ENCODE results near the gene ANKFY1.

ANKFY1 gene

GRCh38 chr17:4247361-4247970 lies 16.3 kb downstream of the ANKFY1 start:
- no CpG with 5 or more reads among the region's 5 CpGs for WGBS (ENCODE audit: extremely low coverage, insufficient coverage, insufficient read length)
- no peak overlapping the region for H2BK12ac ChIP-seq (ENCODE audit: low read length)

GRCh38 chr17:4246674-4247073 lies 17.1 kb downstream of the ANKFY1 start:
- Histone ChIP-seq H3K79me2 (ENCODE audit: control insufficient read depth, insufficient read depth, low read length, poor library complexity) (peaks cover 9% of the 10 kb centered on the region), H2AFZ (ENCODE audit: insufficient read depth, low read length, poor library complexity) (no peak overlapping the region), H3K14ac (ENCODE audit: low read length) (no peak overlapping the region), H3K79me1 (ENCODE audit: low read length) (peaks cover 8% of the 10 kb centered on the region), H3K4ac (ENCODE audit: low read depth, low read length) (peak overlapping the region; percentile 12), H2BK120ac (ENCODE audit: insufficient read depth, low read length, poor library complexity) (no peak overlapping the region), H2AK5ac (ENCODE audit: low read length) (no peak overlapping the region), H2BK5ac (ENCODE audit: low read depth, low read length, poor library complexity) (no peak overlapping the region), H3K4me3 (ENCODE audit: low read depth, low read length) (no peak overlapping the region), H4K12ac (ENCODE audit: low read depth, low read length) (no peak overlapping the region), H3K27me3 (ENCODE audit: insufficient read depth, low read length) (no peaks in the 10 kb centered on the region), H4K91ac (ENCODE audit: low read depth, low read length) (peak overlapping the region; percentile 27), H3K36me3 (ENCODE audit: control insufficient read depth in 1 of 2, insufficient read depth in 2 of 2, low read length in 2 of 2) (peaks cover 3 to 4% of the 10 kb centered on the region in 2 experiments), H3K23ac (ENCODE audit: low read length) (no peak overlapping the region), H4K8ac (ENCODE audit: low read depth, low read length) (no peak overlapping the region), H3K27ac (ENCODE audit: low read depth, low read length) (no peak overlapping the region), H3K9me3 (ENCODE audit: insufficient read depth, low read depth, low read length) (no peaks in the 10 kb centered on the region), H3K4me2 (ENCODE audit: low read length) (no peak overlapping the region), H2BK12ac (ENCODE audit: low read length) (no peak overlapping the region), H3K4me1 (ENCODE audit: control insufficient read depth in 1 of 2, insufficient read depth in 2 of 2, low read length in 2 of 2) (peaks cover 21 to 23% of the 10 kb centered on the region in 2 experiments), H3K18ac (ENCODE audit: low read length) (peak overlapping the region; percentile 30), H3K9ac (ENCODE audit: low read length) (no peak overlapping the region)
- DNase-seq: no peak
- WGBS (ENCODE audit: extremely low coverage, insufficient coverage, insufficient read length): no CpG with 5 or more reads among the region's 5 CpGs

More at GRCh38 chr17:4247361-4247970, 16.3 kb downstream of the ANKFY1 start:
- H2AFZ ChIP-seq (ENCODE audit: insufficient read depth, low read length, poor library complexity): no peak overlapping the region
- no peak overlapping the region for H4K8ac ChIP-seq (ENCODE audit: low read depth, low read length)
- no peak overlapping the region for H4K12ac ChIP-seq (ENCODE audit: low read depth, low read length)
- H2AK5ac ChIP-seq (ENCODE audit: low read length): no peak overlapping the region
- no peaks in the 10 kb centered on the region for H3K27me3 ChIP-seq (ENCODE audit: insufficient read depth, low read length)
- H3K4me3 ChIP-seq (ENCODE audit: low read depth, low read length): no peak overlapping the region
- no peak overlapping the region for H3K23ac ChIP-seq (ENCODE audit: low read length)
- H2BK5ac ChIP-seq (ENCODE audit: low read depth, low read length, poor library complexity): no peak overlapping the region
- peaks cover 0 to 3% of the 10 kb centered on the region in 2 experiments for H3K36me3 ChIP-seq (ENCODE audit: control insufficient read depth in 1 of 2, insufficient read depth in 2 of 2, low read length in 2 of 2)
- peak overlapping the region; percentile 40 for H3K18ac ChIP-seq (ENCODE audit: low read length)
- no peak overlapping the region for H3K9ac ChIP-seq (ENCODE audit: low read length)
- H3K9me3 ChIP-seq (ENCODE audit: insufficient read depth, low read depth, low read length): no peaks in the 10 kb centered on the region
- DNase-seq: no peak
- peak overlapping the region; percentile 22 for H3K4ac ChIP-seq (ENCODE audit: low read depth, low read length)
- H3K4me1 ChIP-seq (ENCODE audit: control insufficient read depth in 1 of 2, insufficient read depth in 2 of 2, low read length in 2 of 2): peaks cover 16 to 17% of the 10 kb centered on the region in 2 experiments
- no peak overlapping the region for H3K14ac ChIP-seq (ENCODE audit: low read length)
- peaks cover 9% of the 10 kb centered on the region for H3K79me2 ChIP-seq (ENCODE audit: control insufficient read depth, insufficient read depth, low read length, poor library complexity)
- peaks cover 8% of the 10 kb centered on the region for H3K79me1 ChIP-seq (ENCODE audit: low read length)
- no peak overlapping the region for H4K91ac ChIP-seq (ENCODE audit: low read depth, low read length)
- no peak overlapping the region for H3K4me2 ChIP-seq (ENCODE audit: low read length)
- H3K27ac ChIP-seq (ENCODE audit: low read depth, low read length): peak overlapping the region; percentile 27
- H2BK120ac ChIP-seq (ENCODE audit: insufficient read depth, low read length, poor library complexity): peak overlapping the region; percentile 46

- Histone ChIP-seq H2AK5ac (ENCODE audit: low read length) (no peak overlapping the region), H3K4me2 (ENCODE audit: low read length) (no peak overlapping the region), H2BK12ac (ENCODE audit: low read length) (no peak overlapping the region), H3K79me1 (ENCODE audit: low read length) (peaks cover 1% of the 10 kb centered on the region), H2AFZ (ENCODE audit: insufficient read depth, low read length, poor library complexity) (no peak overlapping the region), H3K23ac (ENCODE audit: low read length) (no peak overlapping the region), H3K36me3 (ENCODE audit: control insufficient read depth in 1 of 2, insufficient read depth in 2 of 2, low read length in 2 of 2) (peaks cover 9 to 13% of the 10 kb centered on the region in 2 experiments), H3K4ac (ENCODE audit: low read depth, low read length) (no peak overlapping the region), H3K79me2 (ENCODE audit: control insufficient read depth, insufficient read depth, low read length, poor library complexity) (peaks cover 3% of the 10 kb centered on the region), H3K27me3 (ENCODE audit: insufficient read depth, low read length) (no peaks in the 10 kb centered on the region), H4K12ac (ENCODE audit: low read depth, low read length) (no peak overlapping the region), H4K8ac (ENCODE audit: low read depth, low read length) (no peak overlapping the region), H3K9ac (ENCODE audit: low read length) (no peak overlapping the region), H2BK120ac (ENCODE audit: insufficient read depth, low read length, poor library complexity) (no peak overlapping the region), H3K14ac (ENCODE audit: low read length) (no peak overlapping the region), H3K27ac (ENCODE audit: low read depth, low read length) (no peak overlapping the region), H3K4me1 (ENCODE audit: control insufficient read depth in 1 of 2, insufficient read depth in 2 of 2, low read length in 2 of 2) (peaks cover 9 to 10% of the 10 kb centered on the region in 2 experiments), H2BK5ac (ENCODE audit: low read depth, low read length, poor library complexity) (no peak overlapping the region), H3K4me3 (ENCODE audit: low read depth, low read length) (no peak overlapping the region), H3K9me3 (ENCODE audit: insufficient read depth, low read depth, low read length) (no peaks in the 10 kb centered on the region), H3K18ac (ENCODE audit: low read length) (no peak overlapping the region), H4K91ac (ENCODE audit: low read depth, low read length) (no peak overlapping the region)
- peak; percentile 97 to 99 for DNase-seq
- WGBS (ENCODE audit: extremely low coverage, insufficient coverage, insufficient read length): no CpG with 5 or more reads among the region's 11 CpGs
These were observed 22.2 kb downstream of the ANKFY1 start for GRCh38 chr17:4241535-4241934.

GRCh38 chr17:4236456-4236855 lies 27.3 kb downstream of the ANKFY1 start:
- H3K23ac ChIP-seq (ENCODE audit: low read length): no peak overlapping the region
- H3K4me1 ChIP-seq (ENCODE audit: control insufficient read depth in 1 of 2, insufficient read depth in 2 of 2, low read length in 2 of 2): peaks cover 2 to 10% of the 10 kb centered on the region in 2 experiments
- H3K79me2 ChIP-seq (ENCODE audit: control insufficient read depth, insufficient read depth, low read length, poor library complexity): no peaks in the 10 kb centered on the region
- peaks cover 11 to 12% of the 10 kb centered on the region in 2 experiments for H3K36me3 ChIP-seq (ENCODE audit: control insufficient read depth in 1 of 2, insufficient read depth in 2 of 2, low read length in 2 of 2)
- no peak overlapping the region for H2BK12ac ChIP-seq (ENCODE audit: low read length)
- no peak for DNase-seq
- no peak overlapping the region for H3K14ac ChIP-seq (ENCODE audit: low read length)
- no peaks in the 10 kb centered on the region for H3K9me3 ChIP-seq (ENCODE audit: insufficient read depth, low read depth, low read length)
- no peak overlapping the region for H4K8ac ChIP-seq (ENCODE audit: low read depth, low read length)
- no peaks in the 10 kb centered on the region for H3K27me3 ChIP-seq (ENCODE audit: insufficient read depth, low read length)
- H2BK120ac ChIP-seq (ENCODE audit: insufficient read depth, low read length, poor library complexity): no peak overlapping the region
- H3K79me1 ChIP-seq (ENCODE audit: low read length): peaks cover 6% of the 10 kb centered on the region
- no peak overlapping the region for H2BK5ac ChIP-seq (ENCODE audit: low read depth, low read length, poor library complexity)
- H3K18ac ChIP-seq (ENCODE audit: low read length): no peak overlapping the region
- no peak overlapping the region for H4K12ac ChIP-seq (ENCODE audit: low read depth, low read length)
- no peak overlapping the region for H2AFZ ChIP-seq (ENCODE audit: insufficient read depth, low read length, poor library complexity)
- no peak overlapping the region for H2AK5ac ChIP-seq (ENCODE audit: low read length)
- H3K4me2 ChIP-seq (ENCODE audit: low read length): no peak overlapping the region
- WGBS (ENCODE audit: extremely low coverage, insufficient coverage, insufficient read length): no CpG with 5 or more reads among the region's 3 CpGs
- H3K4ac ChIP-seq (ENCODE audit: low read depth, low read length): no peak overlapping the region
- H3K27ac ChIP-seq (ENCODE audit: low read depth, low read length): no peak overlapping the region
- no peak overlapping the region for H3K9ac ChIP-seq (ENCODE audit: low read length)
- no peak overlapping the region for H4K91ac ChIP-seq (ENCODE audit: low read depth, low read length)
- no peak overlapping the region for H3K4me3 ChIP-seq (ENCODE audit: low read depth, low read length)

Data from trophoblast cell (in vitro differentiated cells and primary cell).